ENCODE measurements around the gene LTBP1. TPM values are rescaled to one million over a fixed set of nuclear protein-coding genes. Genes with fewer than 3 reads are reported as not detected.

The LTBP1 gene
- total and polyA plus RNA-seq, 2 experiments from 2014 or later: 15.7 to 49.8 TPM

- TF ChIP-seq, protein P1, sequence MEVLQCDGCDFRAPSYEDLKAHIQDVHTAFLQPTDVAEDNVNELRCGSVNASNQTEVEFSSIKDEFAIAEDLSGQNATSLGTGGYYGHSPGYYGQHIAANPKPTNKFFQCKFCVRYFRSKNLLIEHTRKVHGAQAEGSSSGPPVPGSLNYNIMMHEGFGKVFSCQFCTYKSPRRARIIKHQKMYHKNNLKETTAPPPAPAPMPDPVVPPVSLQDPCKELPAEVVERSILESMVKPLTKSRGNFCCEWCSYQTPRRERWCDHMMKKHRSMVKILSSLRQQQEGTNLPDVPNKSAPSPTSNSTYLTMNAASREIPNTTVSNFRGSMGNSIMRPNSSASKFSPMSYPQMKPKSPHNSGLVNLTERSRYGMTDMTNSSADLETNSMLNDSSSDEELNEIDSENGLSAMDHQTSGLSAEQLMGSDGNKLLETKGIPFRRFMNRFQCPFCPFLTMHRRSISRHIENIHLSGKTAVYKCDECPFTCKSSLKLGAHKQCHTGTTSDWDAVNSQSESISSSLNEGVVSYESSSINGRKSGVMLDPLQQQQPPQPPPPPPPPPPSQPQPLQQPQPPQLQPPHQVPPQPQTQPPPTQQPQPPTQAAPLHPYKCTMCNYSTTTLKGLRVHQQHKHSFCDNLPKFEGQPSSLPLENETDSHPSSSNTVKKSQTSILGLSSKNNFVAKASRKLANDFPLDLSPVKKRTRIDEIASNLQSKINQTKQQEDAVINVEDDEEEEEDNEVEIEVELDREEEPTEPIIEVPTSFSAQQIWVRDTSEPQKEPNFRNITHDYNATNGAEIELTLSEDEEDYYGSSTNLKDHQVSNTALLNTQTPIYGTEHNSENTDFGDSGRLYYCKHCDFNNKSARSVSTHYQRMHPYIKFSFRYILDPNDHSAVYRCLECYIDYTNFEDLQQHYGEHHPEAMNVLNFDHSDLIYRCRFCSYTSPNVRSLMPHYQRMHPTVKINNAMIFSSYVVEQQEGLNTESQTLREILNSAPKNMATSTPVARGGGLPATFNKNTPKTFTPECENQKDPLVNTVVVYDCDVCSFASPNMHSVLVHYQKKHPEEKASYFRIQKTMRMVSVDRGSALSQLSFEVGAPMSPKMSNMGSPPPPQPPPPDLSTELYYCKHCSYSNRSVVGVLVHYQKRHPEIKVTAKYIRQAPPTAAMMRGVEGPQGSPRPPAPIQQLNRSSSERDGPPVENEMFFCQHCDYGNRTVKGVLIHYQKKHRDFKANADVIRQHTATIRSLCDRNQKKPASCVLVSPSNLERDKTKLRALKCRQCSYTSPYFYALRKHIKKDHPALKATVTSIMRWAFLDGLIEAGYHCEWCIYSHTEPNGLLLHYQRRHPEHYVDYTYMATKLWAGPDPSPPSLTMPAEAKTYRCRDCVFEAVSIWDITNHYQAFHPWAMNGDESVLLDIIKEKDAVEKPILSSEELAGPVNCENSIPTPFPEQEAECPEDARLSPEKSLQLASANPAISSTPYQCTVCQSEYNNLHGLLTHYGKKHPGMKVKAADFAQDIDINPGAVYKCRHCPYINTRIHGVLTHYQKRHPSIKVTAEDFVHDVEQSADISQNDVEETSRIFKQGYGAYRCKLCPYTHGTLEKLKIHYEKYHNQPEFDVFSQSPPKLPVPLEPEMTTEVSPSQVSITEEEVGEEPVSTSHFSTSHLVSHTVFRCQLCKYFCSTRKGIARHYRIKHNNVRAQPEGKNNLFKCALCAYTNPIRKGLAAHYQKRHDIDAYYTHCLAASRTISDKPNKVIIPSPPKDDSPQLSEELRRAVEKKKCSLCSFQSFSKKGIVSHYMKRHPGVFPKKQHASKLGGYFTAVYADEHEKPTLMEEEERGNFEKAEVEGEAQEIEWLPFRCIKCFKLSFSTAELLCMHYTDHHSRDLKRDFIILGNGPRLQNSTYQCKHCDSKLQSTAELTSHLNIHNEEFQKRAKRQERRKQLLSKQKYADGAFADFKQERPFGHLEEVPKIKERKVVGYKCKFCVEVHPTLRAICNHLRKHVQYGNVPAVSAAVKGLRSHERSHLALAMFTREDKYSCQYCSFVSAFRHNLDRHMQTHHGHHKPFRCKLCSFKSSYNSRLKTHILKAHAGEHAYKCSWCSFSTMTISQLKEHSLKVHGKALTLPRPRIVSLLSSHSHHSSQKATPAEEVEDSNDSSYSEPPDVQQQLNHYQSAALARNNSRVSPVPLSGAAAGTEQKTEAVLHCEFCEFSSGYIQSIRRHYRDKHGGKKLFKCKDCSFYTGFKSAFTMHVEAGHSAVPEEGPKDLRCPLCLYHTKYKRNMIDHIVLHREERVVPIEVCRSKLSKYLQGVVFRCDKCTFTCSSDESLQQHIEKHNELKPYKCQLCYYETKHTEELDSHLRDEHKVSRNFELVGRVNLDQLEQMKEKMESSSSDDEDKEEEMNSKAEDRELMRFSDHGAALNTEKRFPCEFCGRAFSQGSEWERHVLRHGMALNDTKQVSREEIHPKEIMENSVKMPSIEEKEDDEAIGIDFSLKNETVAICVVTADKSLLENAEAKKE (CRISPR knock-in tag; IDR thresholded peaks at IDR 0.05): no peak
- no peak for TF ChIP-seq CREB1 (CRISPR knock-in tag; IDR thresholded peaks at IDR 0.05; ENCODE audit: low read depth)
- no peak for TF ChIP-seq ETS1 (IDR thresholded peaks at IDR 0.05)
- no peak for TF ChIP-seq ZNF114 (CRISPR knock-in tag; IDR thresholded peaks at IDR 0.05)
- TF ChIP-seq JUNB (IDR thresholded peaks at IDR 0.05; ENCODE audit: unreplicated experiment): no peak
- TF ChIP-seq EZH2 (IDR thresholded peaks at IDR 0.05; ENCODE audit: low read depth, unreplicated experiment): no peak
- TF ChIP-seq EZH2phosphoT487 (IDR thresholded peaks at IDR 0.05; ENCODE audit: unreplicated experiment): no peak
- TF ChIP-seq CTCF (conservative IDR thresholded peaks at IDR 0.05; ENCODE audit: low read depth in 2 of 2): no peak
- TF ChIP-seq STAT1 (IDR thresholded peaks at IDR 0.05; ENCODE audit: unreplicated experiment): no peak
Observed at GRCh38 chr2:33265584-33266338, 319.0 kb downstream of the LTBP1 start (continued).

All from GM23338 (cell line).